HEK293T (cell line): ENCODE data around the gene LRRC52.

Experiments
- BHLHE40 ChIP-seq: fragments of 450-650 bp; IDR thresholded peaks from 2 replicates; pipeline ENCODE4 v1.6.1; 2016; ENCODE audit warnings: mild to moderate bottlenecking, moderate library complexity, borderline replicate concordance
- FOXK2 ChIP-seq: fragments of 450-650 bp; IDR thresholded peaks from 2 replicates; pipeline ENCODE4 v1.6.1; 2016; ENCODE audit warnings: mild to moderate bottlenecking
- FOXM1 ChIP-seq: fragments of 450-650 bp; IDR thresholded peaks from 2 replicates; pipeline ENCODE4 v1.6.1; 2017; ENCODE audit warnings: mild to moderate bottlenecking, borderline replicate concordance
- L3MBTL2 ChIP-seq: fragments of 450-650 bp; conservative IDR thresholded peaks from 2 replicates; pipeline ENCODE4 v1.6.1; 2016; ENCODE audit warnings: mild to moderate bottlenecking
- NFRKB ChIP-seq: fragments of 450-650 bp; IDR thresholded peaks from 2 replicates; pipeline ENCODE4 v1.6.1; 2016; ENCODE audit warnings: mild to moderate bottlenecking, moderate library complexity
- PKNOX1 ChIP-seq: fragments of 450-650 bp; IDR thresholded peaks from 2 replicates; pipeline ENCODE4 v1.6.1; 2016
- SP1 ChIP-seq: fragments of 450-650 bp; IDR thresholded peaks from 2 replicates; pipeline ENCODE4 v1.6.1; 2017
- SUZ12 ChIP-seq: fragments of 450-650 bp; IDR thresholded peaks from 2 replicates; pipeline ENCODE4 v1.6.1; 2016; ENCODE audit warnings: mild to moderate bottlenecking
- ZNF384 ChIP-seq: fragments of 450-650 bp; IDR thresholded peaks from 2 replicates; pipeline ENCODE4 v1.6.1; 2016

- TF ChIP-seq SUZ12 (no peak), L3MBTL2 (no peak), BHLHE40 (no peak), ZNF384 (no peak), PKNOX1 (no peak), NFRKB (no peak), SP1 (no peak), FOXK2 (no peak), FOXM1 (no peak)
Observed at GRCh38 chr1:165496501-165496900, 47.3 kb upstream of the LRRC52 start.
